ENCODE results near the gene RPS2.

DNA sequence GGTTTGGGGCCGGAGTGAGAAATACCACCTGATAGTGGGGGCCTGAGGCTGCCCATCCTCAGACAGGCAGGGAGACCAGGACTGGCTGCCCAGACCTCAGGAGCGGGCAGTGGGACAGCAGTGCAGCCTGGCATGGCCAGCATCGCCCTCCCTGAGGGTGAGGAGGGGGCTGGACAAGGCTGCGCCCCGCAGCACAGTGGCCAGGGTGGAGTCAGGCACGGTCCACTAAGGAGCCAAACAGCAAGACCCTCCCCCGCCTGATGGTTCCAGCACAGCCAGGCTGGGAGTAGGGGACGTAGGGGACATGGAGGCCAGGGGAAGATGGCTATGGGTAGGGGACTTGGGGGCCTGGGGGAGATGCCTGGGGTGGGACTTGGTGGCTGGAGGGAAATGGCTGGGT is 41.7 kb upstream of the RPS2 start:
- TF ChIP-seq POLR2A (IDR thresholded peaks at IDR 0.05) (no peak), POLR2AphosphoS5 (IDR thresholded peaks at IDR 0.05) (no peak)
- TF ChIP-seq, protein P1, sequence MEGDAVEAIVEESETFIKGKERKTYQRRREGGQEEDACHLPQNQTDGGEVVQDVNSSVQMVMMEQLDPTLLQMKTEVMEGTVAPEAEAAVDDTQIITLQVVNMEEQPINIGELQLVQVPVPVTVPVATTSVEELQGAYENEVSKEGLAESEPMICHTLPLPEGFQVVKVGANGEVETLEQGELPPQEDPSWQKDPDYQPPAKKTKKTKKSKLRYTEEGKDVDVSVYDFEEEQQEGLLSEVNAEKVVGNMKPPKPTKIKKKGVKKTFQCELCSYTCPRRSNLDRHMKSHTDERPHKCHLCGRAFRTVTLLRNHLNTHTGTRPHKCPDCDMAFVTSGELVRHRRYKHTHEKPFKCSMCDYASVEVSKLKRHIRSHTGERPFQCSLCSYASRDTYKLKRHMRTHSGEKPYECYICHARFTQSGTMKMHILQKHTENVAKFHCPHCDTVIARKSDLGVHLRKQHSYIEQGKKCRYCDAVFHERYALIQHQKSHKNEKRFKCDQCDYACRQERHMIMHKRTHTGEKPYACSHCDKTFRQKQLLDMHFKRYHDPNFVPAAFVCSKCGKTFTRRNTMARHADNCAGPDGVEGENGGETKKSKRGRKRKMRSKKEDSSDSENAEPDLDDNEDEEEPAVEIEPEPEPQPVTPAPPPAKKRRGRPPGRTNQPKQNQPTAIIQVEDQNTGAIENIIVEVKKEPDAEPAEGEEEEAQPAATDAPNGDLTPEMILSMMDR (IDR thresholded peaks at IDR 0.05), result no peak
